GM19099 (cell line): ENCODE data around the gene NLRP1.

Experiments used
- POLR2A ChIP-seq: IDR thresholded peaks from 3 replicates; pipeline ENCODE4 v1.6.1; 2011; ENCODE audit warnings: low read depth; ENCODE audit not compliant: insufficient read length; ENCODE audit errors: extremely low read depth

The NLRP1 gene

DNA sequence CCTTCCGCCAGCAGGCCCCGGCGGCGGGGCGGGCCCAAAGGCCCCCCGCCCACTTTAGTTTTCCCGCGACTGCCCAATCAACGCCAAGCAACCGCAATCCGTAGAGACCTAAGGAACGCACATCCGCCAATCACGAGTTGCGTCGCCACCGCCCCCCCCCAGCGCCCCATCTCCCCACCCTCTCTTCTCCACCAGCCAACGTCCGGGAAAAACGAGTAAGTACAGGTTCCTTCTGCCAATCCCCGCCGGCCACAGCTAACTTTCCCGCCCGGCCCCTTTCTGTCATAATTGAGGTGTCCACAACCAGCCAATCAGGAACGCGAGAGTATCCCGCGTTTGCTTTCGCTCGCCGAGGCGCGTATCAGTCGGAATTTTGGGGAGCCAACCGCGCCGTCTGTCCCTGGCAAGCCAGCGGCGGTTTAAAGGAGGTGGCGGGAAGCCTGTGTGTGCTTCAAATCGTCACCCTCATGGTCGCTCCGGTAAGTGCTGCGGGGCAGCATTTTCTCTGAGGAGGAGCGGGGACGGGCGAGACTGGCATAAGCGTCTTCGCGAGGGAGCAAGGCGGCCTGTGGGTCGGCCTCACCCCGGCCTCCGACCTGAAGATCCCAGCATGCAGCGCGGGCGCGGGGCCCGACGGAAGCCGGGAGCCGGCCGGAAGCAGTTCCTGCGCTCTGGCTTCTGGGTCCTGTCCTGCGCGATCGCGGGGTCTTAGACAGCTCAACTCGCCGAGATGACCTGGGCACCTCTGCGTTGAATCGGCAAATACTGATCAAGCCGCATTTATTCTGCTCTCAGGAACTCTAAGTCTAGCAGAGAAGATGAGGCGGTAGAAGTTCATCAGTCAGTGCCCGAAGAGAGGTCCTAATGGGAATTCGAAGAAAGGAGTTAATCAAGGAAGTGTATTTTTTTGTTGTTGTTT is 97.8 kb downstream of the NLRP1 start, which contains the start of gene MIS12:
Gene MIS12 (plus strand): TSS at position 361 of the 919 bp plus-strand sequence. CDS start 2,297 bp downstream, outside the sequence.
- TF ChIP-seq POLR2A: peak; percentile 92

DNA sequence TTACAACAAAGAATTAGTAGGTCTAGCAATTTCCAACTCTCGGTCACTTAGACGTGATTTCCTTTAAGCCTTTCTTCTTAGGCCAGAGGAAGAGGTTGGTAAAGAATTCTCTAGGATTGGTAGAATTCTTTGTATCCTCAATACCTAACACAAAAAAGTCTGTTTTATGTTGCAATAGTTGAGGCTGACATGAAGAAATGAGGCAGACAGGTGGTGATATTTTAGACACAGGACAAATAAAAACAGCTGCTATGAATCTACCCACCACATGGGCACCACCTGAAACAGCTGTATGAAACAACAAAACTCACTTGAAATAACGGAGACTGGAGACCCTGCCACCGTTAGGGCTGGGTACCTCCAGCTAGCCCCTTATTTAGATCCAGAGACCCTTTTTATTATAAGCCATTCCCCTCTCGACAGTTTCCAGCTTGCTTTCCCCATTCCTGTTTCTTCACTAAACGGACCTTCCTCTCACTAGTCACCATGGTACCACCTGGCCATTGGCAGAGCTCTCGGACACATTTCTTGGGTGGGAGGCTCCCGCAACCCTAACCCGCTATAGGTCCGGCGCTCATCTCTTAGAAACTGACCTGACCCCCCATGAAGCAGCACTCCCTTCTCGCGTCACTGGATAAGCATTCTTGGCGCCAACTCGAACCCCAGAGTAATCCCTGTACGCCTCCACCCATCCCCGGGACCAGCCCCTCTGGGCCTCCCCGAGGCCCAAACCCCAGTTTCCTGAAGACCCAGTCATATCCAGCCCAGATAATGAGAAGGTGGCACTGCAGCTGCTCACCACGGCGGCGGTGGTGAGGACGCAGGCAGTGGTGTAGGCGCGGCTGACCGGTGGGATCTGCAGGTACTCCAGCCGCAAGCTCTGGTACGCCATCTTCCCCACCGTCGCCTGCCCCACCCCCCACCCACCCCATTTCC is 98.8 kb downstream of the NLRP1 start, which contains the start of gene DERL2:
Gene DERL2 (minus strand): TSS at position 909 of the 936 bp plus-strand sequence. CDS start 17 bp downstream, at position 892.
- TF ChIP-seq POLR2A: peak; percentile 51

DNA sequence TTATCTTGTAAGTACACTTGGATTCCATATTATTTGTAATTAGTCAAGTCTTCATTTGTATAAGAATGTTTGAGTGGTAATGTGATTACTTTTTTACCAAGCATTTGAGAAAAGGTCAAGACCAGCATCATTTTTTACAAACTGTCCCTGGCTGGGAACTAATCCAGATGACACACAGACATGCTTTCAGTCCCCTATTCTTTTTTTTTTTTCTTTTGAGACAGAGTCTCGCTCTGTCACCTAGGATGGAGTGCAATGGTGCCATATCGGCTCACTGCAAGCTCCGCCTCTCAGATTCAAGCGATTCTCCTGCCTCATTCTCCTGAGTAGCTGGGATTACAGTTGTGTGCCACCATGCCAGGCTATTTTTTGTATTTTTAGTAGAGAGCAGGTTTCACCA is 102.9 kb downstream of the NLRP1 start:
- TF ChIP-seq POLR2A: no peak

DNA sequence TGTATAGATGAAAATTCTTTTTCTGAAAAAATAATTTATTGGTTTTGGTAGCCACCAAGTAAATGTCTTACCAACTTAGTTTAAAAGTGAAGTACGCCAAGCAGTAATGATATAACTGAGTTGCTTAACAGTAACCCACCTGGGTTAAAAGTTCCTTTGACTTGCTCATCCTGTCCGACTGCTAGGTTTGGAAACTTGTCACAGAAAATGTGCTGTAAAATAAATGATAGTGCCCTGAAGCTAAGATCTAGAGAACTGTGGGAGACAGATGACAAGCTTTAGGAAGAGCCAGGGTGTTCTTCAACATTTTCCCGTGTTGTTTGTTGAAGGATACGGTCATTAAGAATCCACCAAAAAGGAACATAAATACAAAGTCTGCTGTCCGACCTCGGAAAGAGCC is 103.3 kb downstream of the NLRP1 start:
- TF ChIP-seq POLR2A: no peak

DNA sequence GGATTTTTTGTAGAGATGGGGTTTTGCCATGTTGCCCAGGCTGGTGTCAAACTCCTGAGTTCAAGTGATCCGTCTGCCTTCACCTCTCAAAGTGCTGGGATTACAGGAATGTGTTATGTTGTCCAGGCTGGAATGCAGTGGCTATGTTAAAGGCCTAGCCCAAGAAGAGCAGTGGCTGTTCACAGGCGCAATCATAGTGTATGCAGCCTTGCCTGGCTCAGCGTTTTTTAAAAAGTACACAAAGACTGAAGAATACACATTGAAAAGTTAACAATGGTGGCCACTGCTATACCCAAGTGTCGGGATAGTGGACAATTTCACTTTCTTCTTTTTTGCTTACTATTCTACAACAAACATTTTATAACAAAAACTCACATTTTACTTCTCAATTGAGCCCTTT is 105.3 kb downstream of the NLRP1 start:
- TF ChIP-seq POLR2A: no peak

DNA sequence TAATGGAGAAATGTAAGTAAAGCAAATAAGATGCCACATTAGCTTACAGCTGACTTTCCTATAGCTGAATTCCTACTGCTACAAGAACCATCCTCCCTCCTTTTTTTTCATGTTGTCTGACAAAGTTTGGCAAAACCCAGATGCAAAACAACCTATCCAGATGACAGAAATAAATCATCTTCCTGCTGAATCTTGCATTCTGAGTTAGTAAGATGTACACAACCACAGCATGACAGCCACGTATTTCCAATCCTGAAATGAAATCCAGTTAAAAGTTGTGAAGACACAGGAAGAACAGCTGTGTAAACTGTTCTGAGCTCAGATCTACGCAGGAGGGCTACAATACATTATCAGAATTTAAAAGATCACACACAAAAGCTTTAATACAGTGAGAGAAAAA is 110.4 kb downstream of the NLRP1 start:
- TF ChIP-seq POLR2A: no peak

DNA sequence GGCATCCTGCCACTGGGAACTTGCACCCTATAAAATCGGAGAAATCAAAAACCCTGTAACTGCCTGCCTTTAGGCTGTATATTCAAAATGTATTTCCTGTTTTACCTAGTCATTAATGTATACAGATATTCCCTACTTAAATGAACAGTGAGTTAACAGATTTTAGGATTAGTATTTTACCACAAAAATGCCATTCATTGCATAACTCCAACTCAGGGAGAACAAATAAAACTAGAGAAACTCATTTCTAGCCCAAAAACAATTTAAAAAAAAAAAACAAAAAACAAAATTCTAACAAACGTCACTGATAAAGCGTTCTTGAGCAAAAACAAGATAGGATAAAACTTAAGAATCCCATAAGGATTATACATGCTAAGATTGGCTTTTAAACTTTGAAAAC is 111.8 kb downstream of the NLRP1 start:
- TF ChIP-seq POLR2A: no peak

DNA sequence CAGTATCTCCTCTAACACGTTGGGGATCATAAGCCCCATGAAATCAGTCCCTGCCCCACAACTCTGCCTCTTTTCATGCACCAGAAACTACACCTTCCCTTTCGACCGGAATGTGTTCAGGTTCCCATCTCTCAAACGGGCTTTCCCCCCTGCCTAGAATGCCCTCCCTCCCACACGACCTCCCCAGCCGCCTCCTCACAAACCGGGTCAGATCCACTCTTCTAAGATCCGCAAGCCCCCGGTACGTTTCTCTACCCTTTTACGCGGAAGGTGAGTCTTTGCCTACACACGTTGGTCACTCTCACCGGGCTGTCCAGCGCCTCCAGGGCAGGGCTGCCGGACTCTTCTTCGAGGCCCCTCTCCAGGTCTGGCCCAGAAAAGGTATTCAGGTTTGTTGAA is 116.2 kb downstream of the NLRP1 start:
- TF ChIP-seq POLR2A: no peak

DNA sequence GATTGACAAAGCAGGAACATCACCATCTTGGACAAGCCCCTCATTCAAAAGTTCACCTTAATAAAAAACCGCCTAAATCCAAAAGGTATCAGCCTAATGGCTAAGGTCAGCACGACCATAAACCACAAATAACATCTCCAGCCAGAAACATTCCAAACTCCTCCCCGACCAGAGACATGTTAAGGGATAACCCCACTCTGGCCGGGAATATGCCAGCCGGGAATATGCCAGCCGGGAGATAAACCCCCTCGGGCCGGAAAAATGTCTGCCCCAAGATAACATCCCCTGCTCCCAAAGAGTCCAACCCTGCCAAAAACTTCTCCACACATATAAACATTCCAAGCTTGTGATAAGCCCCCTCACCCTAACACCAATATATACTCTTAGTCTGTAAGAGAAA is 116.9 kb downstream of the NLRP1 start:
- TF ChIP-seq POLR2A: no peak

DNA sequence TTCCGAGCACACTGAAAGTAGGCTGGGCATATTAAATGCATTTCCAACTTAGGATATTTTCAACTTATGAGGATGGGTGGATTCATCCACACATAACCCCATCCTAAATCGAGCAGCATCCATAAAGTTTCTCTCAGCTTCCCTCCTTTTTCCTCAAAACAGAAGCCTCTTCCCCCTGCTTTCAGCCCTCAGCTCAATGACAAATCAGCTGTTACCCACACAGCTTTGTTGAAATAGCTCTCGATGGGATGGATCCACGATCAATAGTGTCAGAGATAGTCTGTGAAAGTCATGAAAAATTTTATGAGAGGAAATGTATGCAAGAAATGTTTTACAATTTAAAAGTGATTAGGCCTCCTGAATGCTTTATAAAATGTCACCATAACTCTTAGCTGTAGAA is 118.0 kb downstream of the NLRP1 start:
- TF ChIP-seq POLR2A: no peak

DNA sequence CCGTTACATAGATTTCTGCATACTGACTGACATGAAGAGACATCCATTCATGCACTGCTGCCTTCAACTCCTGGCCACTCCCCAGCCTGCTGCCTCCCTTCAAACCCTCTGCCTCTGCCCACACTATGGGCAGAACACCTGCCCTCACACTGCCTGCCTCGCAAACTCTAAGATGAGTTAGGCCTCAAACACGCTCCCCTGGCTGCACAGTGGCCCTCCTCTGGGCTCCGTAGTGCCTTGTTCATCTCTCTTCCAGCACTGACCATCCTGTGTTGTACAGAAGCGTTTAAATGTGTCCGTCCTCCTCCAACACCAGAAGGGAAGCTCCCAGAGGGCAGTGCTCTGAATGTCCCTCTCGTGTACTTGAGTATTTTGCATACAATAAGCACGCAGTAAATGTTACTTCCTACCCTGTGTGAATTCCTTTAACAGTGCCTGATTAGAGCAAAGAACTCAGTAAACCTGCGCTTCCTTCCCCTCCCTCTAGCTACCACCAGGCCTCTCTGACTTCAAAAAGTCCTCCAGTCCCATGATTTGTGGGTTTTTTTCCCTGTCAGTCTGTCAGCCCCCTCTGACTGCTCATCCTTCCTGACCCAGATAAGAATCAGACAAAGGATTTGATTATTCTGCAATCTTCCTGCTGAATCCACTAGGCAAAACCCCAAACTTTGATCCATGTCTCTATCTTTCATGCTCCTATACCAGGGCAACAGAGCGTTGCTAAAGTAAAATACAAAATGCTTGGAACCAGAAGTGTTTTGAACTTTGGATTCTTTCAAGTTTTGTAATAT is 119.4 kb downstream of the NLRP1 start:
- TF ChIP-seq POLR2A: no peak
